Measurements from ENCODE around the gene GP2.

The GP2 gene

GRCh38 chr16:20308801-20309590 is 18.3 kb downstream of the GP2 start:
- no peak overlapping the region for H3K4me3 ChIP-seq (ENCODE audit: control insufficient read depth, low read depth, low read length)
- TF ChIP-seq CTCF (conservative IDR thresholded peaks at IDR 0.05; ENCODE audit: control insufficient read depth, insufficient read depth, low read depth, low read length): no peak
- DNase-seq (ENCODE audit: low read depth): no peak

- no peak for TF ChIP-seq CTCF (conservative IDR thresholded peaks at IDR 0.05; ENCODE audit: control insufficient read depth, insufficient read depth, low read depth, low read length)
- no peak overlapping the region for H3K4me3 ChIP-seq (ENCODE audit: control insufficient read depth, low read depth, low read length)
- no peak for DNase-seq (ENCODE audit: low read depth)
Observed at GRCh38 chr16:20308266-20308665, 19.0 kb downstream of the GP2 start.

GRCh38 chr16:20307791-20308190 is 19.5 kb downstream of the GP2 start:
- no peak for DNase-seq (ENCODE audit: low read depth)
- no peak for TF ChIP-seq CTCF (conservative IDR thresholded peaks at IDR 0.05; ENCODE audit: control insufficient read depth, insufficient read depth, low read depth, low read length)
- no peak overlapping the region for H3K4me3 ChIP-seq (ENCODE audit: control insufficient read depth, low read depth, low read length)

- no peak for DNase-seq (ENCODE audit: low read depth)
- TF ChIP-seq CTCF (conservative IDR thresholded peaks at IDR 0.05; ENCODE audit: control insufficient read depth, insufficient read depth, low read depth, low read length): no peak
- no peak overlapping the region for H3K4me3 ChIP-seq (ENCODE audit: control insufficient read depth, low read depth, low read length)
Observed at GRCh38 chr16:20307240-20307671, 20.1 kb downstream of the GP2 start.

- no peak for DNase-seq (ENCODE audit: low read depth)
Observed at GRCh38 chr16:20306401-20306800, 20.9 kb downstream of the GP2 start.

GRCh38 chr16:20303012-20303411 is 24.3 kb downstream of the GP2 start:
- no peak for DNase-seq (ENCODE audit: low read depth)
- no peak overlapping the region for H3K4me3 ChIP-seq (ENCODE audit: control insufficient read depth, low read depth, low read length)
- TF ChIP-seq CTCF (conservative IDR thresholded peaks at IDR 0.05; ENCODE audit: control insufficient read depth, insufficient read depth, low read depth, low read length): no peak

More at GRCh38 chr16:20306401-20306800, 20.9 kb downstream of the GP2 start:
- no peak overlapping the region for H3K4me3 ChIP-seq (ENCODE audit: control insufficient read depth, low read depth, low read length)
- TF ChIP-seq CTCF (conservative IDR thresholded peaks at IDR 0.05; ENCODE audit: control insufficient read depth, insufficient read depth, low read depth, low read length): no peak

All from fibroblast of mammary gland (primary cell).